Amygdala (tissue), 56 donors: ENCODE results near the gene AUTS2.

Source experiments
- DNase-seq, 56 donors: peaks; one replicate each; lab custom pipeline; 2025; lab: John Stamatoyannopoulos, UW

AUTS2 gene

DNA sequence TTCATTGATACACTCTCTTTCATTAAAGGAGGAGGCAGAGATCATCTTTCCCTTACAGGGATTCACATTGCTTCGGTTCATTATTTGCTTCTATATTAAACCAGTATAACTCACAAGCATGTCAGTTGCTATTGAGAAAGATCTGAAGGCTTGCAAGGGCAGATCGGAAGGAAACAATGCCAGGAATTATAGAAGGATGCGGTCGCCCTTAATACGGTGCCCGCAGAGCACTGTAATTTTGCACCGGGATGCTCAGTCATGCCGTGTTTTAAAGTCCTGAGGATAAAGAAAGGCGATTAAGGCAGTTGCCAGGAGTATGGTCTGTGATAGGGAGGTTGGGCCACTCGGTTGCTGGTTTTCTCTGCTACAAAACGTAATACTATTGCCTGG lies 1183.6 kb downstream of the AUTS2 start:
- DNase-seq = no peak

DNA sequence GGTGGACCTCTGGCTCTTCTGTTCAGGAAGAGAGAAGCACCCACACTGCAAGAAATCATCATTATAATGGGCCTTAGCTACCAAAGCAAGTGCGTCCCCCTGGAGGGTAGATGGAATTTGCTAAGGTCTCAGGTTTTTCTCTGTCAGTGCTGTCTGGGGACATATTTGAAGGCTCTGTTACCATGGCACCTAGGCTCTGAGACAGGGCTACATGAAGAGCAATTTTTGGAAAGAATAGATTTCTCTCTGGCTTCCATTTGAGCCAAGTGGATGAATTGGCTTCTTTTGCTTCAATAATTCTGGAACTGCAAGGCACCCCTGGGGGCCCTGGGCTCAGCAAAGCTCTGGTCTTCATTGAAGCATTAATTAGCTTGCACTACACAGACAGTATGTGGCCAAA lies 1184.5 kb downstream of the AUTS2 start:
- DNase-seq = peak in 8 of 56 donors; percentile 12 to 56 (median 28)

DNA sequence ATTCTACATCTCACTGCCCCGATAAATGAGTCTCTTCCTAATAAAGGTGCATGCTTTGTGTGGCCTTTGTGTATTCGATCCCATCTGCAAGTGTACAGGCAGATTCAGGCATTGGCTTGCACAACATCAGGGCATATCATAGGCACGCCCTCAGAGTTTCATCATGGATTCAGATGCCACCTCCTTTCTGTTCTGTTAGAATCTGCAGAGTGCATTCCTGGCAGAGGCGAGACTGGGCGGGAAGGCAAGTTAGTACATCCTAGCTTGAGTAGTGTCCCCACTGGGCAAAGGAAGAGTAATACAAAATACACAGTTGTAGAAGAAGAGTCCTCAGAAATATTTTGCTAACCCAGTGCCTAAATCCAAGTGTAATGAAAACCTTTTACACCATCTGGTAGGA lies 1187.2 kb downstream of the AUTS2 start:
- no peak for DNase-seq

DNA sequence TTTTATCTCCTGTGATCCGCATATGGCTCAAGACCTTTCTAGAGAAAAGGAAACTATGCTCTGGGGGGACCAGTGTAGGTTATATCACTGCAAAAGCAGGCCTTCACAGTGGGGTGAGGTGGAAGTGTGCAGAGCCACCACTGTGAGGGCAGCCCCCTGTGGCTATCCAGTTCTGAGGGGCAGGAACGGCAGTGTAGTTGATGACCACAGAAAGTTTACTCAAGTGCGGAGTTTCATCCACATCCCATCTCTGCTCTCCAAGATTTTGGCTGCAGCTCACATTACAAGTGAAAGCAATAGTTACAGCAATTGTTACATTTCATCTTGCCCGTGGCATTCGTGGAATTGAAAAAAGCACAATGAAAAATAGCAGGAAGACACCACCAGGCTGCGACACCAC lies 1187.8 kb downstream of the AUTS2 start:
- no peak for DNase-seq

DNA sequence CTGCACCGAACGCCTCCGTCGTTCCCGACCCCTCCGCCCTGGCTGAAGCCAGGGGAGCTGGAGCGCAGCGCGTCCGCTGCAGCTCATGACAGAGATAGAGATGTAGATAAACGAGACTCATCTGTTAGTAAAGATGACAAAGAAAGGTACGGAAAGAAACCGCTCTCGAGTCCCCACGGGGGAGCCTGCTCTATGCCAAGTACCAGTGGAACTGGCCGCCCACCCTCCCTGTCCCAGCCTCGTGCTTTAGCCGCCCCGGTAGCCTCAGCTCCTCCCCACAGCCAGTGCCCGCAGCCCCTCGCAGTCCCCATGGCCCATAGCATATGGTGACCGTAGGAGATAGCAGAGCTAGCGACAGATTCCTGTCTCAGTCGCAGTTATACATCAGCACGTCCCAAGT lies 1189.0 kb downstream of the AUTS2 start:
- no peak for DNase-seq

DNA sequence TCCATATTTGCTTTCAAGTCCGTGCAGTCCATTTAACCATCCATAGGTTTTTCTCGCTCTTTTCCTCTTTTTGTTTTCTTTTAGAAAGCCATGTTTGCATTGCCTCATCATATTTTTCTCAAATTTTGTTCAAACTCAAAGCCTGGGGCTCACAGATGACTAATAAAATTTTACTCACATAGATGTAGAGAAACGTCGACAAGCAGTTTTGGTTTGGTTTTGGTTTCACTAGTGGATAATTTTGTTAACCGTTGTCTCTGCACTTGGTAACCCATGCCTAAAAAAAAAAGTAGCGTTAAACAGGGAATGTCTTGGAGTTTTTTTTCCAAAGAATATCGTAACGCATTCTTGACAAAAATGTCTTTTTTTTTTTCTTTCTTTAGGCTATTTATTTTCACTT lies 1189.5 kb downstream of the AUTS2 start:
- no peak for DNase-seq

DNA sequence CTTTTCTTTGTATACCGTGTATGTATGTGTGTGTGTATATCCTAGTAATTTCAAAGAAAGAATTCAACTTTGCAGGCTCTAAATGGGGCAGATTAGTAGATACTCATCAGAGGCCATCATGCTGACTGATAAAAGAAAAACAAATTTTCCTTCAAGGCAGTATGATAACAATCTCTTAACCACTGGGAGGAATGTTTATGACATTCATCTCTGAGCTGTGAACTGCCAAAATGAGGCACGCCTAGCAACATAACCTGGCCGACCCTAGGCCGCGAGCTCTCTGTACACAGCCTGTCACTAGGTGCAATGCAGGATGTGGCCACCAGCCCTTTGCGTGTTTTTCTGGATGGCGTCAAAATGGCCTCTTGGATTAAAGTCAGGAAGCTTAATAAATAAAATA lies 1190.0 kb downstream of the AUTS2 start:
- DNase-seq = no peak

DNA sequence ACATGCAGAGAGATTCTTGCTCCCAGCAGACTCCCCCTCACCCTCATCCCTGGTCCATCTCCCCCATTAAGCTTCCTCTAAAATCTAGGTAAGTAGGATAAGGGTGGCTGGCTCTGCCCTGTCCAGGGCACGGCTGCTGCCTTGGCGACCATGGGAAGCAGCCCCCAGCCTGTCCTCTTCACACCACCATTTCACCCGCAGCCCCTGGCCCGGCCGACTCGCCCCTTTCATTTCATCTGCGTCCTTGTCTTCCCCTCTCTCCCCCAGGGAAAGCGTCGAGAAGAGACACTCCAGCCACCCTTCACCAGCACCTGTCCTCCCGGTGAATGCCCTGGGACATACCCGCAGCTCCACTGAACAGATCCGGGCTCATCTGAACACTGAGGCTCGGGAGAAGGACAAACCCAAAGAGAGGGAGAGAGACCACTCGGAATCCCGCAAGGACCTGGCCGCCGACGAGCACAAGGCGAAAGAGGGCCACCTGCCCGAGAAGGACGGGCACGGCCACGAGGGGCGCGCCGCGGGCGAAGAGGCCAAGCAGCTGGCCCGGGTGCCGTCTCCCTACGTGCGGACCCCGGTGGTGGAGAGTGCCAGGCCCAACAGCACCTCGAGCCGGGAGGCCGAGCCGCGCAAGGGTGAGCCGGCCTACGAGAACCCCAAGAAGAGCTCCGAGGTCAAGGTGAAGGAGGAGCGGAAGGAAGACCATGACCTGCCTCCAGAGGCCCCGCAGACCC lies 1191.4 kb downstream of the AUTS2 start:
- DNase-seq = no peak

DNA sequence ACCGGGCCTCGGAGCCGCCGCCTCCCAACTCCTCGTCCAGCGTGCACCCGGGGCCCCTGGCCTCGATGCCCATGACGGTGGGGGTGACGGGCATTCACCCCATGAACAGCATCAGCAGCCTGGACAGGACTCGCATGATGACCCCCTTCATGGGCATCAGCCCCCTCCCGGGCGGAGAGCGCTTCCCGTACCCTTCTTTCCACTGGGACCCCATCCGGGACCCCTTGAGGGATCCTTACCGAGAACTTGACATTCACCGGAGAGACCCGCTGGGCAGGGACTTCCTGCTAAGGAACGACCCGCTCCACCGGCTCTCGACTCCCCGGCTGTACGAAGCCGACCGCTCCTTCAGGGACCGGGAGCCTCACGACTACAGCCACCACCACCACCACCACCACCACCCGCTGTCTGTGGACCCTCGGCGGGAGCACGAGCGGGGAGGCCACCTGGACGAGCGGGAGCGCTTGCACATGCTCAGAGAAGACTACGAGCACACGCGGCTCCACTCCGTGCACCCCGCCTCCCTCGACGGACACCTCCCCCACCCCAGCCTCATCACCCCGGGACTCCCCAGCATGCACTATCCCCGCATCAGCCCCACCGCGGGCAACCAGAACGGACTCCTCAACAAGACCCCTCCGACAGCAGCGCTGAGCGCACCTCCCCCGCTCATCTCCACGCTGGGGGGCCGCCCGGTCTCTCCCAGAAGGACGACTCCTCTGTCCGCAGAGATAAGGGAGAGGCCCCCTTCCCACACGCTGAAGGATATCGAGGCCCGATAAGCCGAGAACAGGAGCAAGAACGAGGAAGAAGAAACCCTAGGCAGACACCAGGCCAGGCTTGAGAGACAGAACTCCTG lies 1192.2 kb downstream of the AUTS2 start:
- no peak for DNase-seq

DNA sequence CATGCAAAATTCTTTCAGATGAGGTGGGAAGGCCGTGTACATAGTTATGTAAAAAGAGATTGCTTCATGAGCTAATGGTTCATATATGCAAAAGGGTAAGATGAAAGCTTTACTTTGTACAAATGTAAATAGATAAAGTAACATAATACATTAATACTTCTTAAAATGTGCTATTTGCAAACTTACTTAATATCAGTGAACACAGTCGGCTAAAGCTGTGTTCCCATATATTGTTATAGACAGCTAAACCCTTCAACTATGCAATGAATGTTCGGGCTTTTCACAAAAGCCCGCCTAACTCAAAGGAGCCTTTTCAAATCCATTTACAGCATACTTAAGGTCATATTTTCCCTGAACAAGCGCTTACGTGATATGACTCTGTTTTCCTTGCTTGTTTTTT lies 1193.1 kb downstream of the AUTS2 start:
- no peak for DNase-seq

DNA sequence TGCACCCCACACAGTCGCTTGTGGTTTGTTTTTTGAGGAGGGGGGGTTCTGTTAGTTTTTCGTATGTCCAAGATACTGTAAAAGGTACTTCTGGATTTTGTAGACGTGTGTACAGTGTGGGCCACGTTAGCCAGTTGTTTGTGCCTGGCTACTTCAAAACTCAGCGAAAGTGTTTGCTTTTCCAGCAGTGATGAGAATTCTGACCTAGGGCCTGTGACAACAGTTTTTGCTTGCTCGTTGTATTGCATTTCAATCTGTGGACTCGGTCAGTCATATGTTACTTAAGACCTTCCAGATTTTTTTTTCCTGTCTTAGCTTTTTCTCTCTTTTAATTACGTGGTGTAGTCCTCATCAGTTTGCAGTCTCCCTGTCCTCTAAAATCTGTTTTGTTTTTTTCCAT lies 1194.8 kb downstream of the AUTS2 start:
- DNase-seq = no peak

DNA sequence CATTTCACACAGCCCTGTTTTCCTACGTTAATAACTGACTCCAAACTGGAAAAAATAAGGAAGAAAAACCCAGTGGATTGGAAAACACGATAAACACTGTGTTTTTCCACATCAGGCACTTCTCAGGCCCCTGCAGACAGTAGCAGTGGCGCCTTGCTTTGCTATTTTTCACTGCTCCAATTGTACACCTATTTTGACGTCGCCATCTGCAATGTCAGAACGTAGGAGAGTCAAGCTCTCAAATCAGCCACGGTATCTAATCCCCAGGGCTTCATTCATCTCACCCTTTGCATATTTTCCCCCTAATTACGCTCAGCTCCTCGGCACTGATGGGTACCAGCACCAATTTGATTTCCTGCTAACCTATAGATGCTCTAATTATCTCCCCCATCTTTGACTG lies 1195.5 kb downstream of the AUTS2 start:
- DNase-seq = no peak

DNA sequence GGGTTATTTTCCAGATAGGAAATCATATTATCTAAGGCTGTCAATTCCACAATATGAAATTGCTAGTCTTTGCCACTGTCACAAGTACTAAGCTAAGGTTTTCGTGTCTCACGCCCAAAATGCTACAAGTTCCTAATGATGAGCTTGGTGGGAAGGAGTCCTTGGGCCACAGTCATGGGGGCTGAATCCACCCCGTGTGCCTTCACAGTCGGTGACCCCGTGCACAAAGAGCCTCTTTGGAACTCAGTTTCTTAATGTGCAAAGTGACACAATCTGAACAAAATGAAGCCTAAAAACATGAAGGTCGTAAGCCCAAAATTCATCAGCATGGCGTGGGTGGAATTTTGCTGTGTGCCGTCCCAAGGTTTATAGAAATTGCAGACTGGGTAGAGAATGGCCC lies 1196.7 kb downstream of the AUTS2 start:
- DNase-seq = no peak

DNA sequence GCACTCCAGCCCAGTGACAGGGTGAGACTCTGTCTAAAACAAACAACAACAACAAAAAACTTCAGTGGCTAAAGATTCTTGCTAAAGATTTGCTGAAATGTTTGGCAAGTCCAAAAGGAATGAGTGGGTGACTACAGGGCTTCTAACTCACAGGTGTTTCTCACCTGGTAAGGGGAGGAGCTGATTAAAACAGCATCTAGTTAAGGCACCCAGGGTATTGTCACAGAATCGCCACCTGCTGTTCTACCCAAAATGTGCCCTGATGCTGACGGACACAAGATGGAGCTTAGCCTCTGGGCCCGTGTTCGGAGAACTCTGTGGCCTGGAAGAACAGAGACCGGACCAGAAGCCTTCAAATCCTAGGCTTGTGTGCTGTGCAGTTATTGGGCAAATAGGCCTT lies 1197.7 kb downstream of the AUTS2 start:
- DNase-seq = no peak

DNA sequence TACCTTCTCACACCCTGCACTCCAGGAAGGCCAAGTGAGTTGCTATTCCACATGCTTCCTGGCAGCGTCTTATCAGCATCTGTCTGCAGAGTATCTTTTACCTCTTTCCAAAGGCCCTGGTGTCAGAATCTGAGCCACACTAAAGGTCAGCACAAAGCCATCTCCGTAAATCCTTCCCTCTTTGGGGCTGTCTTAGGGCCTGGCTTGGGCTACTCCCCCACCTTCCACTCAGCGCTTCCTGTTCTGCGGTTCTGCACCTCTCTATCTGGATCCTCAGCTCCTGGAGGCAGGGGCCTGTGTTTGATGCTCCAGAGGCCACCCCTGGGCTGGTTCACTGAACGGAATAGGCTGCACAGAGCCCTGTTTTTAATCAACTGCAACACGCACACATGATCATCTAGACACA lies 1198.8 kb downstream of the AUTS2 start:
- no peak for DNase-seq

DNA sequence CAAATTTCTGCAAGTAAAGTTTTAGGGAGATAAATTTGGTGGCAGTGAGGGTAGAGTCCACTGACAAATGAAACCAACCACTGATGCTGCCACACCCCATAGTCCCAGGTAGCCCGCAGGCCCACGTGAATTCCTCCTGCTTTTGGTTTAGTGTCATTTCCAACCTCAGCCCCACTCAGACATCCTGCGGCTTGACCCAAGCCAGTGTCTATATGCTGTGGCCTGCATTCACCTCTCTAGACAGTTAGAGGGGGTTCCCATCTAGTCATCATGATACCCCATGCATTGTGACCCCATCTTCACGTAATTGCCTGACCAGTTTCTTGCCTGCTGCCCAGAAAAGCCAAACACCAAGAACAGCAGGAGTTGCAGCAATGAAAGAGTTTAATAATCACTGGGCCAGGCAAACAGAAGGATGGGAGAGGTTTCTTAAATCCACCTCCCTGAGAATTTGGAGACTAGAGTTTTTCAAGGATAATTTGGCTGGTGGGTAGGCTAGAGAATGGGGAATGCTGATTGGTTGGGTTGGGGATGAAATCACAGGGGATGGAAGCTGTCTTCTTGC lies 1201.6 kb downstream of the AUTS2 start:
- no peak for DNase-seq

DNA sequence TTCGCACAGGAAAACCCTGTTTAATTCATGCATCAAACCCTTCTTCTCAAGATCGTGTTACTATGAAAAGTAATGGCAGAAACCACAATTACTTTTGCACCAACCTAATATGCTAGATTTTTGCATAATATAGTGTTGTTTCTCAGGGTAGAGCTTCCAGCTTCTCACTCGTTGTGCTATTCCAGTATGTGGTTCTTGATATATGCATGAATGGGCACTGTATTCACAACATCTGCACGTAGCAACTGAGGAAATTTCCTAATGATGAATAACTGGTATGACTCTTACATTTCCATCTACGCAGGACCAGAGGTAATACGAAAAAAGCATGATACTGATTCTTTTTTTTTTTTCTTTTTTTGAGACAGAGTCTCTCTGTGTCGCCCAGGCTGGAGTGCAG lies 1207.1 kb downstream of the AUTS2 start:
- no peak for DNase-seq

DNA sequence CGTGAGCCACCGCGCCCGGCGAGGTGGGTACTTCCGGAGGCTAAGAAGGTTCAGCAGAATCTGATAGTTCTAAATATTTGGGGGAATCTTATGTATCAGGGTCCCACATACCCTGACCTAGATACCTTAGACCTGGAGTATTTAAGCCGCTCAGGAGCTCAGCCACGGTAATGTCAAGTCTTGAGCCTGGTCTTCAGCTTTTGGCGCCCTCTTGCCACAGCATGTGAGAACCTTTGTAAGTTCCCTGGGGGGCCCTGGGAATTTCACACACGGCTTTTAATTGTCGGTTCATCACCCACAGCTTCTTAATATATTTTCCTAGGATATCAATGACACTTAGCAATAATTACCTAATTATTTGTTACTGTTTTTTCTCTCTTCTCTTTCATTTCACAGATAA lies 1209.4 kb downstream of the AUTS2 start:
- no peak for DNase-seq

DNA sequence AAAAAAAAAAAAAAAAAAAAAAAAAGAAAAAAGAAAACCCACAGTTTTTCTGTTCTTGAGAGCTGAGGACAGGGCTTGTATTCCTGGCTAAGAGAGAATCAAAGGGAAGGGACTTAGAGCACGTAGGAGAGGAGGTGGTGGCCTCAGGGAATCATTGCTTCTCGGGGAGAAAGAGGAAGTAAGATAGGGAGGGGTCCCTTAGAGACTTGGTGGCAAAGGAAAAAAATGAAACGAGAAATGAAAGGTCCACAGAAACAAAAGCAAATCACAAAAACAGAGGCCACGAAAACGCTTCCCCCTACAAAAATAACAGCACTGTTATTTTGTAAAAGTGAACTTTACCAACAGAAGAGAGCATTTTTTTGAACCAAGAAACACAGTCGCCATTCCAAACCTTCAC lies 1210.6 kb downstream of the AUTS2 start:
- no peak for DNase-seq

DNA sequence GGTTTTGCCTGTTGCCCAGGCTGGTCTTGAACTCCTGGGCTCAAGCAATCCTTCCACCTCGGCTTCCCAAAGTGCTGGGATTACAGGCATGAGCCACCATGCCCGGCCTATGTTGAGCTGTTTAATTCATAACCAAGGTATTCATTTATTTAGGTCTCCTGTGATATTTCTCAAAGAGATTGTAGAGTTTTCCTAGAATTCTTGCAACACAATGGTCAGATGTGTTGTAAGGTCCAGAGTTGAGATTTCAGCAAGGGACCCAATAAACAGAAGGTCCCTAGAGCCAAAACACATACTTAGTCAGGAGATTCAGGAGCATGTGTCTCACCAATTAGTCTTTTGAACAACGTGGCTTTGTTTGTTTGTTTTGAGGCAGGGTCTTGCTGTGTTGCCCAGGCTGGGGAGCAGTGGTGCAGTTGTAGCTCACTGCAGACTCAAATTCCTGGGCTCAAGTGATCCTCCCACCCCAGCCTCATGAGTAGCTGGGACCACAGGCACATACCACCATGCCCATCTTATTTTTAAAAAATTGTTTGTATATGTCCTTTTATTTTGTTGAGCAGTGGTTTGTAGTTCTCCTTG lies 1212.4 kb downstream of the AUTS2 start:
- no peak for DNase-seq

DNA sequence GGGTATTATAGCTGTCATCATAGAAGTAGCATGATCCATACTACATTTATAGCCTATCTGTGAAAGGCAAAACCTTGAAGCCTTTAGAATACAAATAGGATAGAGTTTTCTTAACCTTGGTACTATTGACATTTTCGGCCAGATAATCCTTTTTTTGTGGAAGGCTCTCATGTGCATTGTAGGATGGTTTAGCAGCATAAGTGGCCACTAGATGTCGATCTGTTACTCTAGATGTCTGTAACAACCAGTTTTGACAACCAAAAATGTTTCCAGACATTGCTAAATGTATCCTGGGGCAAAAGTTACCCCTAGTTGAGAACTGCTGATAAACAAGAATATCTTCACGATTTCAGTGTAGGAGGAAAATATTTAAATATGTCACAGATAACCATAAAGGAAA lies 1214.2 kb downstream of the AUTS2 start:
- DNase-seq = no peak
